Lower lobe of right lung (tissue), 2 donors: ENCODE results near the gene LSP1. TPM values are rescaled to one million over a fixed set of nuclear protein-coding genes. Genes with fewer than 3 reads are reported as not detected.

ENCODE experiments used
- ATAC-seq, 2 donors: fragments of 200-7000 bp; cut with Tn5 transposase; one replicate each; pipeline ENCODE4 v1.9.1; 2020 to 2022; ENCODE audit warnings: mild to moderate bottlenecking in 2 of 2, moderate library complexity in 2 of 2
- DNase-seq: peaks from one replicate; pipeline ENCODE4 v3.0.0-alpha.2; 2020
- H3K27ac ChIP-seq: fragments of 200-600 bp; one replicate; pipeline ENCODE4 v1.8.0; 2022
- H3K27me3 ChIP-seq: fragments of 200-600 bp; one replicate; pipeline ENCODE4 v1.8.0; 2022; ENCODE audit warnings: low read depth
- H3K36me3 ChIP-seq: fragments of 200-600 bp; one replicate; pipeline ENCODE4 v1.8.0; 2022; ENCODE audit warnings: mild to moderate bottlenecking
- H3K4me1 ChIP-seq: fragments of 200-600 bp; one replicate; pipeline ENCODE4 v1.8.0; 2022
- H3K4me3 ChIP-seq: fragments of 200-600 bp; one replicate; pipeline ENCODE4 v1.8.0; 2022; ENCODE audit warnings: mild to moderate bottlenecking
- H3K9me3 ChIP-seq: fragments of 200-600 bp; one replicate; pipeline ENCODE4 v1.8.0; 2022
- intact Hi-C: fragments of 100-400 bp; cut with DNase I; formaldehyde crosslinking; loops from one replicate; pipeline ENCODE4 v1.11.0; 2022
- total RNA-seq: library from RNA; stranded (reverse); fragmentation: NEBNext Ultra II Directional; extraction: Animal tissue kit (Norgen Biotek cat#: 25700); gene quantifications from one replicate; pipeline ENCODE4 v1.2.1, GENCODE V29; 2021
- TF ChIP-seq, protein P1 (sequence below): fragments of 200-600 bp; IDR thresholded peaks from one replicate; pipeline ENCODE4 v1.8.0; 2022; ENCODE audit warnings: antibody characterized with exemption, mild to moderate bottlenecking
- donor health status: DM: no; HTN: yes; CAD: no; lungs with severe emphysema.

LSP1 gene
- total RNA-seq, 1 donor from 2014 or later: 90.4 TPM

DNA sequence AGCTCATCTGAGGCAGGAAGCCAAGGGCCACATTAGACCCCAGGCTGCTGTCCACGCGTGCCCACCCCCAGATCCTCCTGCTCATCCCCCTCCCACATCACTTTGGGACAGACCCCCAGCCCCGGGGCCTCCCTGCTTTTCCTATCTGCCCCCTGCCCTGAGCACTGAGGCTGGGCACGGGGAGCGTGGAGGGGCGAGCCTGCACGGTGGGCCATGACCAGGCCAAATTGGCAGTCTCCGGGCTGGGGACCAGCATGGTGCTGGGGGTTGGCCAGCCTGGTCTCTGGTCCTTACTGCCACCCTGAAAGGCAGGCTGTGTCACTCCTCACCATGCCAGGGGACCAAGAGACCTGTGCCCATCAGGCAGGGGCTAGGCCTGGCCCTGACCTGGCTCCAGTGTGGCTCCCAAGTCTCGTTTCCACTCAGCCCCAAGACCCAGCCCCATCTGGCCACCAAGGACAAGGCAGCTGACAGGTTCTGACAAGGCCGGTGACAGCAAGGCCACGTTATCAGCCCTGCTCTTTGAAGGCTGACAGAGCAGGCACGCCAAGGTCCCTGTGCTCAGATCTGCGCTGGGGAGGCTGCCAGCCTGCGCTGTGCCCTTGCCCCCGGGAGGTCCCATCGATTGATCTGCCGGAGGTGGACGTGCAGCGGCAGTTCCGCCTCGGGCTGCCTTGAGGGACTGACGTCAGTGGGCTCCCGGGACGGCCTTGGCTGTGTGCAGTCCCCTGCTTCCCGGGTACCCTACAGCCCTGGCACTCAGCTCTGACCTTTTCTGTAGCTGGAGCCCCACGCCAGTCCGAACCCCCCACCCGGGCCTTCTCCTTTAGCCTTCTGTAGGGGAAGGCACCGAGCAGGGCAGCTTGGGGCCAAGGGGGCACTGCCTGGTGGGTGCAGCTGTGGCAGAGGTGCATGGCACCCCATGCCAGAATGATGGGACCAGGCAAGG lies 10.5 kb upstream of the LSP1 start:
- H3K4me3 ChIP-seq: no peak overlapping the region
- no peaks in the 10 kb centered on the region for H3K9me3 ChIP-seq
- H3K27me3 ChIP-seq: no peaks in the 10 kb centered on the region
- intact Hi-C loops: no loop called here
- no peak overlapping the region for H3K27ac ChIP-seq
- DNase-seq (peak; percentile 49), ATAC-seq (no peak)
- no peaks in the 10 kb centered on the region for H3K36me3 ChIP-seq
- TF ChIP-seq, protein P1, sequence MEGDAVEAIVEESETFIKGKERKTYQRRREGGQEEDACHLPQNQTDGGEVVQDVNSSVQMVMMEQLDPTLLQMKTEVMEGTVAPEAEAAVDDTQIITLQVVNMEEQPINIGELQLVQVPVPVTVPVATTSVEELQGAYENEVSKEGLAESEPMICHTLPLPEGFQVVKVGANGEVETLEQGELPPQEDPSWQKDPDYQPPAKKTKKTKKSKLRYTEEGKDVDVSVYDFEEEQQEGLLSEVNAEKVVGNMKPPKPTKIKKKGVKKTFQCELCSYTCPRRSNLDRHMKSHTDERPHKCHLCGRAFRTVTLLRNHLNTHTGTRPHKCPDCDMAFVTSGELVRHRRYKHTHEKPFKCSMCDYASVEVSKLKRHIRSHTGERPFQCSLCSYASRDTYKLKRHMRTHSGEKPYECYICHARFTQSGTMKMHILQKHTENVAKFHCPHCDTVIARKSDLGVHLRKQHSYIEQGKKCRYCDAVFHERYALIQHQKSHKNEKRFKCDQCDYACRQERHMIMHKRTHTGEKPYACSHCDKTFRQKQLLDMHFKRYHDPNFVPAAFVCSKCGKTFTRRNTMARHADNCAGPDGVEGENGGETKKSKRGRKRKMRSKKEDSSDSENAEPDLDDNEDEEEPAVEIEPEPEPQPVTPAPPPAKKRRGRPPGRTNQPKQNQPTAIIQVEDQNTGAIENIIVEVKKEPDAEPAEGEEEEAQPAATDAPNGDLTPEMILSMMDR: no peak
- peaks cover 48% of the 10 kb centered on the region for H3K4me1 ChIP-seq

DNA sequence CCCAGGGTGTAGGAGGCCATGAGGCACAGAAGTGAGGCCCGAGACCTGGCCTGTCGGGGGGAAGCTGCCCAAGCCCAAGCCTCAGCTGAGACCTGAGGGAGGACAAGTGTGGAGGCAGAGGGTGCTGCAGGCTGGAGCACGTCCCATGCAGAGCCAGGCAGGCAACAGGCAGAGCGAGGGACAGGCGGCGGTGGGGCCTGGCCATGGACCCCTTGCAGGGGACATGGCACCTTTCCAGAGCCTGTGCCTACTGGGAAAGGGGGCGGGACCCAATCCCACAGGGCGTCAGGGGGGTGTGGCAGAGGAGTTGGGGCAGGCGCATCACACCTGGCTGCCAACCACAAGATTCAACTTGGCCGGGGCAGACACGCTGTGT lies 9.8 kb upstream of the LSP1 start:
- no peak for ATAC-seq
- H3K4me1 ChIP-seq: peaks cover 42% of the 10 kb centered on the region

DNA sequence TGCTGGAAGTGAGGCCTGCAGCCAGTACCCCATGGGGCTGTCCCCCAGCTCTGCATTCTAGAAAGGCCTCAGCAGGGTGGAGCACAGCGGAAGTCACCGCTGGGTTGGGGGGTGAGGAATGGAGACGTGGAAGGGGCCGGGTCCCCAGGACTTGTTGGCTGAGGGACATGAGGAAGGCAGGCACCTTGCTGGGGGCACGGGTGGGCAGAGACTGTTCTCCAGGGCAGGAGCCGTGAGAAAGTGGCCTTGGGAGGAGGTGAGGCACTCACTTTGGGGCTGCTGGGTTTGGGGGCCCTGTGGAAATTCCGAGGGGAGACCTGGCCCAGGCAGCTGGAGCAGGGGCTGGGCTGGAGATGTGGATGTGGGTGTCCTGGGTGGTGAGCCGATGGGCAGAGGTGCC lies 9.1 kb upstream of the LSP1 start:
- DNase-seq: no peak
- peak overlapping the region; percentile 81 for H3K27ac ChIP-seq
- peaks cover 45% of the 10 kb centered on the region for H3K4me1 ChIP-seq

More for the DNA sequence above, 9.8 kb upstream of the LSP1 start:
- no peaks in the 10 kb centered on the region for H3K36me3 ChIP-seq
- H3K4me3 ChIP-seq: no peak overlapping the region
- peak; percentile 40 for DNase-seq
- no peaks in the 10 kb centered on the region for H3K27me3 ChIP-seq
- H3K9me3 ChIP-seq: no peaks in the 10 kb centered on the region
- no peak overlapping the region for H3K27ac ChIP-seq
- TF ChIP-seq, protein P1: no peak
- intact Hi-C loops: no loop called here

DNA sequence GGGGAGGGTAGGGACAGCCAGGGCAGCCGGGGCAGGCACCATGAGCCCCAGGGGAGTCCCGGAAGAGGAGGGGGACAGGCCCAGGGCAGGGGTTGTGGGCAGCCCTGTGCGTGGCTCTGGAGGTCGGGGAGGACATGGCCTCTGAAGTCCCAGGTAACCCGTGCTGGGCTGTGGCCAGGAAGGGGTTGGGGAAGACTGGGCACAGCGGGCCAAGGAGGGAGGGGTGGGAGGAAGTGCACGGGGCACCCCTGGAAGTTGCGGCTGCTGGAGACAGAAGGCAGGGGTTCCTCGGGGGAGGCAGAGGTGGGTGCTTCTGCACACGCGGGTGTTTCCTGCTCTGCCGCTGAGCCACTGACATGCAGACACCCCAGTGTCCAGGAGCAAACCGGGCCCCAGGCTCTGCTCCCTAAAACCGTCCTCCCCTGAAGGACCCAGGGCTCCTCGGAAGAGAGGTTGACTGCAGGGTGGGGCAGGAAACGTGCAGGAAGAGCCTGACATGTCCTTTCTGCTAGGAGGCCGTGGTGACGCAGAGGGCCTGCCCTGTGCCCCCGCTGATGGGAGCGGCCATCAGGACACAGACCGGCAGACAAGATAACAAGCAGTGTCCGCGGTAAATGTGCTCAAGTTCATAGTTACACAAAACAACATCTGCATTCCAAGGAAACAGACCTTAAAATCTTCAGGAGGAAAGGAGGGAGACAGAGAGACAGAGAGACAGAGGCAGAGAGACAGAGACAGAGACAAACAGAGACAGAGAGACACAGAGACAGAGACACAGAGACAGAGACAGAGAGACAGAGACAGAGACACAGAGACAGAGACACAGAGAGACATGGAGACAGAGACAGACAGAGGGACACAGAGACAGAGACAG lies 8.4 kb upstream of the LSP1 start:
- Histone ChIP-seq H3K27ac (peak overlapping the region; percentile 81), H3K4me3 (peak overlapping the region; percentile 23), H3K9me3 (no peaks in the 10 kb centered on the region), H3K4me1 (peaks cover 45% of the 10 kb centered on the region), H3K36me3 (no peaks in the 10 kb centered on the region), H3K27me3 (no peaks in the 10 kb centered on the region)
- intact Hi-C loops: no loop called here
- peak; percentile 57 to 66 for ATAC-seq
- DNase-seq: peak; percentile 86
- TF ChIP-seq, protein P1: no peak

More for the DNA sequence above, 9.1 kb upstream of the LSP1 start:
- H3K9me3 ChIP-seq: no peaks in the 10 kb centered on the region
- H3K4me3 ChIP-seq: no peak overlapping the region
- H3K36me3 ChIP-seq: no peaks in the 10 kb centered on the region
- no peaks in the 10 kb centered on the region for H3K27me3 ChIP-seq
- intact Hi-C loops: no loop called here
- TF ChIP-seq, protein P1: no peak
- no peak for ATAC-seq

DNA sequence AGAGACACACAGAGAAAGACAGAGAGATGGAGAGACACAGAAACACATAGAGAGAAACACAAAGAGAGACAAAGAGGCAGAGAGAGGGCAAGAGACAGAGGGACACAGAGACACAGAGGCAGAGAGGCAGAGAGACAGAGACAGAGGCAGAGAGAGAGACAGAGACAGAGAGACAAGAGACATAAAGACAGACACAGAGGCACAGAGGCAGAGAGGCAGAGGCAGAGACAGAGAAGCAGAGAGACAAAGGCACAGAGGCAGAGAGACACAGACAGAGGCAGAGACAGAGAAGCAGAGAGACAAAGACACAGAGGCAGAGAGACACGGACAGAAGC lies 7.8 kb upstream of the LSP1 start:
- intact Hi-C loops: no loop called here
- DNase-seq (no peak), ATAC-seq (no peak)
- H3K36me3 ChIP-seq: no peaks in the 10 kb centered on the region
- peak overlapping the region; percentile 23 for H3K4me3 ChIP-seq
- H3K27me3 ChIP-seq: no peaks in the 10 kb centered on the region
- TF ChIP-seq, protein P1: no peak
- H3K27ac ChIP-seq: peak overlapping the region; percentile 81
- H3K9me3 ChIP-seq: no peaks in the 10 kb centered on the region
- peaks cover 41% of the 10 kb centered on the region for H3K4me1 ChIP-seq
